GM12878 (cell line): ENCODE results near the gene RPL3. TPM values are rescaled to one million over a fixed set of nuclear protein-coding genes. Genes with fewer than 3 reads are reported as not detected.

Source experiments
- ATAC-seq: fragments of 200-7000 bp; cut with Tn5 transposase; 3 replicates; pipeline ENCODE4 v1.9.1; 2020; ENCODE audit warnings: mild to moderate bottlenecking, moderate library complexity
- BruUV-seq: library from RNA; stranded (reverse); fragments of 400-500 nt; replicated peaks from 2 replicates; lab custom pipeline; 2021; lab: Mats Ljungman, UMichigan
- CTCF ChIA-PET: fragments of 300-600 bp; sonication (Branson Sonifier 250); formaldehyde crosslinking; extraction: SDS; loops from one replicate; lab custom pipeline; 2021; ENCODE audit warnings: inconsistent platforms; lab: Yijun Ruan, JAX
- POLR2A ChIA-PET: fragments of 350-600 bp; formaldehyde crosslinking; extraction: SDS; loops from one replicate; lab custom pipeline; 2021; ENCODE audit warnings: inconsistent platforms; lab: Charles Lee
- RAD21 ChIA-PET: fragments of 300-600 bp; sonication (Branson Sonifier 250); formaldehyde crosslinking; loops from one replicate; lab custom pipeline; 2023; ENCODE audit warnings: antibody characterized with exemption; ENCODE audit not compliant: unreplicated experiment; lab: Charles Lee
- SMC1A ChIA-PET: fragments of 300-600 bp; sonication (Branson Sonifier 250); formaldehyde crosslinking; loops from one replicate; lab custom pipeline; 2023; ENCODE audit not compliant: unreplicated experiment, uncharacterized antibody; lab: Charles Lee
- DNase-seq: peaks from one replicate; pipeline ENCODE4 v3.0.0-alpha.2; 2011; ENCODE audit warnings: low read depth, low spot score
- FAIRE-seq: peaks from 3 replicates; lab custom pipeline; 2011; peaks lifted over from hg19 to GRCh38; lab: Jason Lieb, UNC
- H2AFZ ChIP-seq: 2 replicates; pipeline ENCODE4 v1.6.0; 2011; ENCODE audit warnings: low read depth, low read length, control low read depth; ENCODE audit not compliant: control insufficient read depth
- H3K27ac ChIP-seq: 2 replicates; pipeline ENCODE4 v1.5.1; 2011; ENCODE audit warnings: control low read depth; ENCODE audit not compliant: control insufficient read depth, insufficient read depth
- H3K27me3 ChIP-seq, 2 experiments: replicated peaks in 1 of 2; 2 replicates each; pipeline versions ENCODE4 v1.6.0 to v1.6.1; 2011; ENCODE audit warnings: low read length in 1 of 2; ENCODE audit not compliant: control insufficient read depth in 2 of 2, insufficient read depth in 2 of 2
- H3K36me3 ChIP-seq, 2 experiments: 2 replicates each; pipeline ENCODE4 v1.5.1; 2011; ENCODE audit warnings: low read length in 1 of 2; ENCODE audit not compliant: control insufficient read depth in 2 of 2, insufficient read depth in 2 of 2
- H3K4me1 ChIP-seq: 2 replicates; pipeline ENCODE4 v1.6.1; 2011; ENCODE audit warnings: mild to moderate bottlenecking, low read length, moderate library complexity, mixed read lengths; ENCODE audit not compliant: control insufficient read depth, insufficient read depth
- H3K4me2 ChIP-seq: 2 replicates; pipeline ENCODE4 v1.6.0; 2011; ENCODE audit warnings: control low read depth; ENCODE audit not compliant: control insufficient read depth, insufficient read depth
- H3K4me3 ChIP-seq: fragments of 200-600 bp; sonication (generic); 2 replicates; pipeline ENCODE4 v1.5.1; 2016
- H3K79me2 ChIP-seq: 2 replicates; pipeline ENCODE4 v1.6.0; 2011; ENCODE audit warnings: low read length; ENCODE audit not compliant: control insufficient read depth, insufficient read depth
- H3K9ac ChIP-seq: 2 replicates; pipeline ENCODE4 v1.8.0; 2011; ENCODE audit warnings: low read length, control low read depth, mixed read lengths; ENCODE audit not compliant: control insufficient read depth, insufficient read depth
- H3K9me3 ChIP-seq: replicated peaks from 3 replicates; pipeline ENCODE4 v1.5.1; 2011; ENCODE audit warnings: mild to moderate bottlenecking, low read length; ENCODE audit not compliant: control insufficient read depth, insufficient read depth
- H4K20me1 ChIP-seq: 2 replicates; pipeline ENCODE4 v1.6.0; 2011; ENCODE audit not compliant: control insufficient read depth, insufficient read depth
- BACH1 ChIP-seq: fragments of 450-650 bp; IDR thresholded peaks from 2 replicates; pipeline ENCODE4 v1.6.1; 2017; ENCODE audit warnings: mild to moderate bottlenecking, borderline replicate concordance
- KLF5 ChIP-seq: fragments of 450-650 bp; IDR thresholded peaks from 2 replicates; pipeline ENCODE4 v1.6.1; 2014; ENCODE audit warnings: mild to moderate bottlenecking; ENCODE audit not compliant: partially characterized antibody
- MYC ChIP-seq: IDR thresholded peaks from 2 replicates; pipeline ENCODE4 v1.6.1; 2011; ENCODE audit warnings: mild to moderate bottlenecking, low read length, moderate library complexity, inconsistent platforms; ENCODE audit not compliant: insufficient read depth, insufficient replicate concordance, insufficient read length, severe bottlenecking
- RAD21 ChIP-seq: IDR thresholded peaks from 2 replicates; pipeline ENCODE4 v1.6.1; 2011; ENCODE audit warnings: mild to moderate bottlenecking, low read depth, low read length, moderate library complexity; ENCODE audit not compliant: insufficient read depth
- SMARCA5 ChIP-seq: fragments of 450-650 bp; IDR thresholded peaks from 2 replicates; pipeline ENCODE4 v1.6.1; 2017; ENCODE audit warnings: mild to moderate bottlenecking
- SMC3 ChIP-seq: IDR thresholded peaks from 2 replicates; pipeline ENCODE4 v1.6.1; 2011; ENCODE audit warnings: low read length, improper control_type of control experiment, borderline replicate concordance
- ZNF24 ChIP-seq: fragments of 450-650 bp; IDR thresholded peaks from 2 replicates; pipeline ENCODE4 v1.6.1; 2017; ENCODE audit warnings: antibody characterized with exemption, mild to moderate bottlenecking
- WGBS: methylation state at CpG from one replicate; pipeline ENCODE4 v1.1.6; 2016; ENCODE audit warnings: low lambda C conversion rate; ENCODE audit not compliant: insufficient replicate concordance, insufficient coverage; ENCODE audit errors: missing lambda C conversion rate; 5-methylcytosine and 5-hydroxymethylcytosine counted together
- in situ Hi-C: fragments of 300-500 bp; cut with MboI; formaldehyde crosslinking; loops from 9 replicates; pipeline ENCODE4 v1.14.3; 2018; ENCODE audit warnings: mixed read lengths
- intact Hi-C: fragments of 100-400 bp; cut with micrococcal nuclease; formaldehyde crosslinking; loops from one replicate; pipeline ENCODE4 v1.14.2; 2022; ENCODE audit not compliant: unreplicated experiment
- polyA plus RNA-seq, 11 experiments: library from polyadenylated mRNA; depleted of rRNA in 4 of 11; unstranded in 6 of 11; stranded (reverse) in 5 of 11; fragments of >200 nt; fragmentation: Nextera tagmentation in 4 of 11; fragmentation: Illumina TruSeq in 1 of 11; extraction: Ambion mirVana in 4 of 11; extraction: Trizol in 1 of 11; gene quantifications; 1 replicate in 1 of 11; 2 replicates in 10 of 11; pipeline versions ENCODE4 v1.2.1 to v1.2.3, GENCODE V29; 2011 to 2016; ENCODE audit warnings: inconsistent platforms in 2 of 11, missing spikeins in 2 of 11, low read depth in 1 of 11
- total RNA-seq, 4 experiments: library from RNA; depleted of rRNA in 3 of 4; stranded (reverse); fragments of >200 nt in 3 of 4; fragmentation: Illumina TruSeq in 1 of 4; extraction: Trizol in 1 of 4; gene quantifications; 2 replicates each; pipeline versions ENCODE4 v1.2.1 to v1.2.3, GENCODE V29; 2013 to 2021
- TF ChIP-seq, protein P1 (sequence below), 3 experiments: IDR thresholded peaks in 2 of 3; conservative IDR thresholded peaks in 1 of 3; 2 replicates each; pipeline ENCODE4 v1.5.1; 2011; ENCODE audit warnings: low read depth in 3 of 3, low read length in 3 of 3, mild to moderate bottlenecking in 3 of 3, control low read depth in 2 of 3, moderate library complexity in 2 of 3, inconsistent platforms in 1 of 3, mixed read lengths in 1 of 3; ENCODE audit not compliant: control insufficient read depth in 2 of 3, insufficient read depth in 1 of 3; ENCODE audit errors: extremely low read depth in 1 of 3
- TF ChIP-seq, protein P2 (sequence below): IDR thresholded peaks from 2 replicates; pipeline ENCODE4 v1.6.1; 2012; ENCODE audit warnings: mild to moderate bottlenecking, low read depth, low read length

Gene RPL3
- total and polyA plus RNA-seq, 10 of the 15 experiments (the other 5 are each of a cell fraction or from before 2014, with no cell fraction given) = 1,534 to 6,791 (median 3,992) TPM

DNA sequence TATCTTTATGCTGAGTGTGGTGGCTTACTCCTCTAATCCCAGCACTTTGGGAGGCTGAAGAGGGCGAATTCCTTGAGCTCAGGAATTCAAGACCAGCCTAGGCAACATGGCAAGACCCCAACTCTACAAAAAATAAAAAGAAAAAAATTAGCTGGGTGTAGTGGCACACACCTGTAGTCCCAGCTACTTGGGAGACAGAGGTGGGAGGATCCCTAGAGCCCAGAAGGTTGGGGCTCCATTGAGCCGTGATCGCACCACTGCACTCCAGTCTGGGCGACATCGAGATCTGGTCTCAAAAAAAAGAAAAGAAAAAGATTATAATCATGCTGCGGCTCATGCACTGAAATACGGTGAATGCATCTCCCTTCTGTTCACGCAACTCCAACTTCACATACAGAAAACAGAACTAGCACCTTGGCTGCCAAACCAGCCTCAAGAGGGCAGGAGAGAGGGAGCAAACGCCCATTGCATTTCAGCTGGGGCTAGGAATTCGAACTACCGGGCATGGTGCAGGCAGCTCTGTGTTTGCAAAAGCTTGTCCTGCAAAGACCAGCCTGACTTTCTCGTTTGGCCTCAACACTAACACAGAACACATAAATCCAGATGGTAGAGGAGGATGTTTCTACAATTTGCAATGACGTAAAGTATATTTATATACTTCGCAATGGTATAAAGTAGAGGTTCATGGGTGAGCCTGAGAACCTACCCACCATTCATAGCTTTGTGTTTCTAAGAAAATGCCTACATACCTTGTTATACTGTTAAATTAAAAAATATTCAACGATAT lies 24.0 kb upstream of the RPL3 start:
- peak; percentile 61 for FAIRE-seq
- 8% methylated on average over 14 of the region's 15 CpGs for WGBS
- intact Hi-C loops = loop anchor here (1.0 to 2.0 kb wide), 2 partner anchors 171 to 185 kb away; no protein-coding TSS in a partner anchor

More for the DNA sequence above, 24.0 kb upstream of the RPL3 start:
- H4K20me1 ChIP-seq = no peaks in the 10 kb centered on the region
- no TSS peak for BruUV-seq
- no peak overlapping the region for H3K9ac ChIP-seq
- H3K4me1 ChIP-seq = no peaks in the 10 kb centered on the region
- no peaks in the 10 kb centered on the region for H3K9me3 ChIP-seq
- CTCF ChIA-PET = interaction anchor here (0.6 to 4.5 kb wide), 32 partner anchors 9 to 1372 kb away, joined by 3 to 47 read pairs (median 4); partner anchors contain the start of genes ATF4 and RPL3
- in situ Hi-C loops = loop anchor here (10.0 kb wide), 1 partner anchor 691 kb away; no protein-coding TSS in a partner anchor
- no peaks in the 10 kb centered on the region for H3K36me3 ChIP-seq
- SMC1A ChIA-PET = interaction anchor here (0.9 to 2.9 kb wide), 13 partner anchors 9 to 186 kb away, joined by 3 to 16 read pairs (median 4); no protein-coding TSS in a partner anchor
- no peak overlapping the region for H3K4me2 ChIP-seq
- POLR2A ChIA-PET = interaction anchor here (1.0 kb wide), 1 partner anchor 20 kb away, joined by 3 read pairs; no protein-coding TSS in a partner anchor
- DNase-seq = peak; percentile 36
- no peak overlapping the region for H2AFZ ChIP-seq
- RAD21 ChIA-PET = interaction anchor here (0.9 to 2.3 kb wide), 9 partner anchors 10 to 185 kb away, joined by 3 to 14 read pairs (median 4); partner anchors contain the start of gene TAB1
- peaks cover 0 to 1% of the 10 kb centered on the region in 2 experiments; a peak in 2 of 4 replicates for H3K27me3 ChIP-seq
- no peaks in the 10 kb centered on the region for H3K79me2 ChIP-seq
- ATAC-seq = peak; percentile 95
- TF ChIP-seq, protein P1, sequence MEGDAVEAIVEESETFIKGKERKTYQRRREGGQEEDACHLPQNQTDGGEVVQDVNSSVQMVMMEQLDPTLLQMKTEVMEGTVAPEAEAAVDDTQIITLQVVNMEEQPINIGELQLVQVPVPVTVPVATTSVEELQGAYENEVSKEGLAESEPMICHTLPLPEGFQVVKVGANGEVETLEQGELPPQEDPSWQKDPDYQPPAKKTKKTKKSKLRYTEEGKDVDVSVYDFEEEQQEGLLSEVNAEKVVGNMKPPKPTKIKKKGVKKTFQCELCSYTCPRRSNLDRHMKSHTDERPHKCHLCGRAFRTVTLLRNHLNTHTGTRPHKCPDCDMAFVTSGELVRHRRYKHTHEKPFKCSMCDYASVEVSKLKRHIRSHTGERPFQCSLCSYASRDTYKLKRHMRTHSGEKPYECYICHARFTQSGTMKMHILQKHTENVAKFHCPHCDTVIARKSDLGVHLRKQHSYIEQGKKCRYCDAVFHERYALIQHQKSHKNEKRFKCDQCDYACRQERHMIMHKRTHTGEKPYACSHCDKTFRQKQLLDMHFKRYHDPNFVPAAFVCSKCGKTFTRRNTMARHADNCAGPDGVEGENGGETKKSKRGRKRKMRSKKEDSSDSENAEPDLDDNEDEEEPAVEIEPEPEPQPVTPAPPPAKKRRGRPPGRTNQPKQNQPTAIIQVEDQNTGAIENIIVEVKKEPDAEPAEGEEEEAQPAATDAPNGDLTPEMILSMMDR (IDR thresholded peaks at IDR 0.05 in 2 of 3, conservative IDR thresholded peaks at IDR 0.05 in 1 of 3; ENCODE audit: control insufficient read depth in 2 of 3, extremely low read depth in 1 of 3, insufficient read depth in 1 of 3, low read depth in 3 of 3, low read length in 3 of 3) = peak; percentile 77 to 89 (median 80)
- TF ChIP-seq RAD21 (peak; percentile 72), MYC (no peak), SMARCA5 (0 out of 2 replicates have a peak, but pooled peaks have one; percentile 31), BACH1 (no peak), SMC3 (peak; percentile 59; the same call in 1 of the 2 replicates), KLF5 (no peak), ZNF24 (0 out of 2 replicates have a peak, but pooled peaks have one; percentile 6)
- TF ChIP-seq, protein P2, sequence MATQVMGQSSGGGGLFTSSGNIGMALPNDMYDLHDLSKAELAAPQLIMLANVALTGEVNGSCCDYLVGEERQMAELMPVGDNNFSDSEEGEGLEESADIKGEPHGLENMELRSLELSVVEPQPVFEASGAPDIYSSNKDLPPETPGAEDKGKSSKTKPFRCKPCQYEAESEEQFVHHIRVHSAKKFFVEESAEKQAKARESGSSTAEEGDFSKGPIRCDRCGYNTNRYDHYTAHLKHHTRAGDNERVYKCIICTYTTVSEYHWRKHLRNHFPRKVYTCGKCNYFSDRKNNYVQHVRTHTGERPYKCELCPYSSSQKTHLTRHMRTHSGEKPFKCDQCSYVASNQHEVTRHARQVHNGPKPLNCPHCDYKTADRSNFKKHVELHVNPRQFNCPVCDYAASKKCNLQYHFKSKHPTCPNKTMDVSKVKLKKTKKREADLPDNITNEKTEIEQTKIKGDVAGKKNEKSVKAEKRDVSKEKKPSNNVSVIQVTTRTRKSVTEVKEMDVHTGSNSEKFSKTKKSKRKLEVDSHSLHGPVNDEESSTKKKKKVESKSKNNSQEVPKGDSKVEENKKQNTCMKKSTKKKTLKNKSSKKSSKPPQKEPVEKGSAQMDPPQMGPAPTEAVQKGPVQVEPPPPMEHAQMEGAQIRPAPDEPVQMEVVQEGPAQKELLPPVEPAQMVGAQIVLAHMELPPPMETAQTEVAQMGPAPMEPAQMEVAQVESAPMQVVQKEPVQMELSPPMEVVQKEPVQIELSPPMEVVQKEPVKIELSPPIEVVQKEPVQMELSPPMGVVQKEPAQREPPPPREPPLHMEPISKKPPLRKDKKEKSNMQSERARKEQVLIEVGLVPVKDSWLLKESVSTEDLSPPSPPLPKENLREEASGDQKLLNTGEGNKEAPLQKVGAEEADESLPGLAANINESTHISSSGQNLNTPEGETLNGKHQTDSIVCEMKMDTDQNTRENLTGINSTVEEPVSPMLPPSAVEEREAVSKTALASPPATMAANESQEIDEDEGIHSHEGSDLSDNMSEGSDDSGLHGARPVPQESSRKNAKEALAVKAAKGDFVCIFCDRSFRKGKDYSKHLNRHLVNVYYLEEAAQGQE = no peak
- no peak overlapping the region for H3K4me3 ChIP-seq
- no peak overlapping the region for H3K27ac ChIP-seq
